GM06990 (cell line): ENCODE data around the gene RAB23.

Experiments used
- DNase-seq: peaks from one replicate; pipeline ENCODE4 v3.0.0-alpha.2; 2011; ENCODE audit not compliant: insufficient read length; ENCODE audit errors: extremely low read depth
- H3K27me3 ChIP-seq: replicated peaks from 2 replicates; pipeline ENCODE4 v1.6.0; 2011; ENCODE audit warnings: low read length; ENCODE audit not compliant: control insufficient read depth, insufficient read depth
- H3K36me3 ChIP-seq: 2 replicates; pipeline ENCODE4 v1.5.1; 2011; ENCODE audit warnings: low read length; ENCODE audit not compliant: control insufficient read depth, insufficient read depth
- H3K4me3 ChIP-seq: replicated peaks from 2 replicates; pipeline ENCODE4 v1.5.1; 2011; ENCODE audit warnings: low read depth, mild to moderate bottlenecking, control low read depth, low read length
- TF ChIP-seq, protein P1 (sequence below): IDR thresholded peaks from 2 replicates; pipeline ENCODE4 v1.5.1; 2011; ENCODE audit warnings: low read length, control low read depth, mild to moderate bottlenecking, inconsistent platforms; ENCODE audit not compliant: insufficient read depth, poor library complexity, severe bottlenecking

The RAB23 gene

DNA sequence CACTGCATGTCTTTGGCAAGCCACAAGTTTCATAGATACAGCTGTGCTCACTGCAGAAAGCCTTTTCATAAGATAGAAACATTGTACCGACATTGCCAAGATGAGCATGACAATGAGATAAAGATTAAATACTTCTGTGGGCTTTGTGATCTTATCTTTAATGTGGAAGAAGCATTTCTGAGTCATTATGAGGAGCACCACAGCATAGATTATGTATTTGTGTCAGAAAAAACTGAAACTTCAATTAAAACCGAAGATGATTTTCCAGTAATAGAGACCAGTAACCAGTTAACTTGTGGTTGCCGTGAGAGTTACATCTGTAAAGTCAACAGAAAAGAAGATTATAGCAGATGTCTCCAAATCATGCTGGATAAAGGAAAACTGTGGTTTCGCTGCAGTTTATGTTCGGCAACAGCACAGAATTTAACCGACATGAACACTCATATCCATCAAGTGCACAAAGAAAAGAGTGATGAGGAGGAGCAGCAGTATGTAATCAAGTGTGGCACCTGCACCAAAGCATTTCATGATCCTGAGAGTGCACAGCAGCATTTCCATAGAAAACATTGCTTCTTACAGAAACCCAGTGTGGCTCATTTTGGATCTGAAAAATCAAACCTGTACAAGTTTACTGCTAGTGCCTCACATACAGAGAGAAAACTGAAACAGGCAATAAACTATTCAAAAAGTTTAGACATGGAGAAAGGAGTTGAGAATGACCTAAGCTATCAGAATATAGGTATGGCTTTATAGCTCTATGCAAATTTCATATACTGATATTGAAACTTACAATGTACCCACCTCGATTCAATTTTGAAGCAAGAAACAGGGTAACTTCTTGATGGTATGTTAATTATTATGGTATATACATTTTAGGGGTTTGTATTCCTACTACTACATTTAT lies 73.9 kb downstream of the RAB23 start:
- no peaks in the 10 kb centered on the region for H3K27me3 ChIP-seq
- H3K4me3 ChIP-seq = no peak overlapping the region
- H3K36me3 ChIP-seq = peaks cover 3% of the 10 kb centered on the region
- TF ChIP-seq, protein P1, sequence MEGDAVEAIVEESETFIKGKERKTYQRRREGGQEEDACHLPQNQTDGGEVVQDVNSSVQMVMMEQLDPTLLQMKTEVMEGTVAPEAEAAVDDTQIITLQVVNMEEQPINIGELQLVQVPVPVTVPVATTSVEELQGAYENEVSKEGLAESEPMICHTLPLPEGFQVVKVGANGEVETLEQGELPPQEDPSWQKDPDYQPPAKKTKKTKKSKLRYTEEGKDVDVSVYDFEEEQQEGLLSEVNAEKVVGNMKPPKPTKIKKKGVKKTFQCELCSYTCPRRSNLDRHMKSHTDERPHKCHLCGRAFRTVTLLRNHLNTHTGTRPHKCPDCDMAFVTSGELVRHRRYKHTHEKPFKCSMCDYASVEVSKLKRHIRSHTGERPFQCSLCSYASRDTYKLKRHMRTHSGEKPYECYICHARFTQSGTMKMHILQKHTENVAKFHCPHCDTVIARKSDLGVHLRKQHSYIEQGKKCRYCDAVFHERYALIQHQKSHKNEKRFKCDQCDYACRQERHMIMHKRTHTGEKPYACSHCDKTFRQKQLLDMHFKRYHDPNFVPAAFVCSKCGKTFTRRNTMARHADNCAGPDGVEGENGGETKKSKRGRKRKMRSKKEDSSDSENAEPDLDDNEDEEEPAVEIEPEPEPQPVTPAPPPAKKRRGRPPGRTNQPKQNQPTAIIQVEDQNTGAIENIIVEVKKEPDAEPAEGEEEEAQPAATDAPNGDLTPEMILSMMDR = no peak
- DNase-seq = no peak

DNA sequence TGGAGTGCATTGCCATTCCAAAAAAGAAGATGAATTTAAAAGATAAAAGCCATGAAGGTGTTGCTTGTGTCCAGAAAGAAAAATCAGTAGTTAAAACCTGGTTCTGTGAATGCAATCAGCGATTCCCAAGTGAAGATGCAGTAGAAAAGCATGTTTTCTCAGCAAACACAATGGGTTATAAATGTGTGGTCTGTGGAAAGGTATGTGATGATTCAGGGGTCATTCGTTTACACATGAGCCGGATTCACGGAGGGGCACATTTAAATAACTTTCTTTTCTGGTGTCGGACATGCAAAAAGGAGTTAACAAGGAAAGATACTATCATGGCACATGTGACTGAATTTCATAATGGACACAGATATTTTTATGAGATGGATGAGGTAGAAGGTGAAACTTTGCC lies 74.7 kb downstream of the RAB23 start:
- H3K27me3 ChIP-seq = no peaks in the 10 kb centered on the region
- H3K4me3 ChIP-seq = no peak overlapping the region
- TF ChIP-seq, protein P1 = no peak
- no peak for DNase-seq
- peaks cover 3% of the 10 kb centered on the region for H3K36me3 ChIP-seq

DNA sequence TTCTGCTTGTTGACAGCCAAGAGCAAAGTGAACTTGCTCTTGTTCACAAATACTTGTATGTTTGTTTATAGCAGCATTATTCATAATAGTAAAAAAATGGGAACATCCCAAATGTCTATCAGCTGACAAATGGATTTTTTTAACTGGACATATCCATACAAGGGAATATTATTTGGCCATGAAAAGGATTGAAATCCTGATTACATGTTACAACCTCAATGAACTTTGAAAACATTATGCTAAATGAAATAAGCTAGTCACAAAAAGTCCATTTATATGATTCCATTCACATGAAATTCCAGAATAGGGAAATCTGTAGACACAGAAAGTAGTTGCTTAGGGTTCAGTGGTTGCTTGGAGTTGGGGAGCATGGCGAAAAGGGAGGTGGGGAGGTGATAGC lies 78.4 kb downstream of the RAB23 start:
- Histone ChIP-seq H3K36me3 (peaks cover 3% of the 10 kb centered on the region), H3K27me3 (no peaks in the 10 kb centered on the region), H3K4me3 (no peak overlapping the region)
- DNase-seq = no peak
- TF ChIP-seq, protein P1 = no peak

DNA sequence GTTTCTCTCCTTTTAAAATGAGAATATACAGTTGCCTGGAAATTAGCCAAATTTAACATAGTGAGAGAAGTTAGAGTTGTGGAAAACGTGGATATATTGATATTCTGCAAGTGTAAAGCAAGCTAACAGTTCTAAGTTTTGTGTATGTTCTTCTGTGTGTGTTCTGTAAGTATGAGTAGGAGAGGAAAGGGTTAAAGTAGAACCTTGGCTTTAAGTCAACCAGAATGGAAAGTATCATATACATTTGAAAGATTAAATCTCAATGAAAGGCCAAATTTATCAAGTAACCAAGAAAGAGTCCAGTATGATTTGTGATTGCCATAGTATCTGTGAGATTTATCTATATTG lies 80.0 kb downstream of the RAB23 start:
- DNase-seq = no peak
- Histone ChIP-seq H3K36me3 (peaks cover 2% of the 10 kb centered on the region; the same call in 1 of the 2 replicates), H3K4me3 (no peak overlapping the region), H3K27me3 (no peaks in the 10 kb centered on the region)
- TF ChIP-seq, protein P1 = no peak

DNA sequence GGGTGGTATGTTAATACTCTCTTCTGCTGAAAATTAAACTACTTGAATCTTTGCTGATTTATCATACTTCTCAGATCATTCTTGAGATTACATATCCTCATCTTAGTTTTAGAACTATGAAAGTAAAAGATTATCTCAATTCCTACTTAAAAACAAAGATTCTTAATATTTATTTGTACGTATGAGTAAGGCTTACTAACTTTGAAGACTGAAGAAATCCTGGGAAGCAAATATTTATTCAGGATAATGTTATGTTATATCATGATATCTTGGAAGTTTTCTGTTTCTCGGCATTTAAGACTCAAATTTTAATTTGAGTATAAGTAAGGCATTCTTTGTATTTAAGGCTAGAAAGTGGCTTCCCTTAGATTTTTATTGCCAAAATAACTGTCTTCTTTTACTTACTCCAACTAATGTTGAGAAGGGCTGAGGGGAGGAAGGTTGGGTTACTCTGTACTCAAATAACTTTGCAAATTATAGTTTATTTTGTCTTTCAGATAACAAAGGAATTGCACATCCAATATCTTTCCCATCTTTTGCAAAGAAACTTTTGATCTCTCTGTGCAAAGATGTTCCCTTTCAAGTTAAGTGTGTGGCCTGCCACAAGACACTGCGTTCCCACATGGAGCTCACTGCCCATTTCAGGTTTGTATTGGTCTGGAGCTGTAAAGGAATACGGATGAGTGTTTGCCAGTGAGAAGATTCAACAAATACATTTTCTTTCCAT lies 80.5 kb downstream of the RAB23 start:
- Histone ChIP-seq H3K27me3 (no peaks in the 10 kb centered on the region), H3K36me3 (peaks cover 4% of the 10 kb centered on the region), H3K4me3 (no peak overlapping the region)
- TF ChIP-seq, protein P1 = no peak
- no peak for DNase-seq
